GM12875 (cell line): ENCODE data around the gene TBC1D17.

Experiments
- H3K4me3 ChIP-seq: one replicate; pipeline ENCODE4 v1.5.1; 2011; ENCODE audit warnings: low read depth, low read length, control low read depth
- CTCF ChIP-seq: IDR thresholded peaks from 2 replicates; pipeline ENCODE4 v1.5.1; 2011; ENCODE audit warnings: low read depth, mild to moderate bottlenecking, control low read depth, inconsistent platforms, low read length, moderate library complexity, borderline replicate concordance; ENCODE audit not compliant: insufficient read depth

The TBC1D17 gene

GRCh38 chr19:49874503-49875157, 2.9 kb upstream of the TBC1D17 start:
- H3K4me3 ChIP-seq, result no peak overlapping the region
- TF ChIP-seq CTCF, result no peak

- no peak overlapping the region for H3K4me3 ChIP-seq
- no peak for TF ChIP-seq CTCF
Observed at GRCh38 chr19:49875177-49875576, 2.3 kb upstream of the TBC1D17 start.

DNA sequence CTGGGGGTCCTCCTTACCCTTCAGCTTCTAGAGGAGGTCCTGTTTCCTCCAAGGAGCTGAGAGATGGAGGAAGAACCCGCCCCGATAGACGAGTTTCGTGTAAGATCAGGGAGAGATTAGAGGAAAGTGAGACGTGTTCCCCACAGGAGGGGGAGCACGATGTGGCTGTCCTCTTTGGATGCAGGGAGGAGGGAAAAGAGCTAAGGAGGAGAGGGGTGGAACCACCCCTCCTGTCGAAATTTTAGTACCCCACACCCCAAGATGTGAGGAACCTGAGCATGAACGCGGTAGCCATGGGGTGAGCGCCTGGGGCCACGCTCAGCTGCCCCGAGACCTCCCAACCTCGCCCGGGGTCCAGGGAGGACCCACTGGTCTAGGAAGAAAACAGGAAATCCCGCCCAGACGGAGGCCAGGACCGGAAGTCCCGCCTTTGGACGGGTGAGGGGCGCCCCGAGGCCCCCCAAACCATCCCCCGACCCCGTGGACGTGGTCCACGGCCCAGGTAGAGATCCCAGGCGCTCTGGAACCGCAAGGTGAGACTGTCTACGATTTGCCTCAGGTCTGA, 1.6 kb upstream of the TBC1D17 start:
- H3K4me3 ChIP-seq, result peak overlapping the region; percentile 100
- no peak for TF ChIP-seq CTCF

GRCh38 chr19:49876422-49877019, 981 bp upstream of the TBC1D17 start:
- peak overlapping the region; percentile 100 for H3K4me3 ChIP-seq
- no peak for TF ChIP-seq CTCF

DNA sequence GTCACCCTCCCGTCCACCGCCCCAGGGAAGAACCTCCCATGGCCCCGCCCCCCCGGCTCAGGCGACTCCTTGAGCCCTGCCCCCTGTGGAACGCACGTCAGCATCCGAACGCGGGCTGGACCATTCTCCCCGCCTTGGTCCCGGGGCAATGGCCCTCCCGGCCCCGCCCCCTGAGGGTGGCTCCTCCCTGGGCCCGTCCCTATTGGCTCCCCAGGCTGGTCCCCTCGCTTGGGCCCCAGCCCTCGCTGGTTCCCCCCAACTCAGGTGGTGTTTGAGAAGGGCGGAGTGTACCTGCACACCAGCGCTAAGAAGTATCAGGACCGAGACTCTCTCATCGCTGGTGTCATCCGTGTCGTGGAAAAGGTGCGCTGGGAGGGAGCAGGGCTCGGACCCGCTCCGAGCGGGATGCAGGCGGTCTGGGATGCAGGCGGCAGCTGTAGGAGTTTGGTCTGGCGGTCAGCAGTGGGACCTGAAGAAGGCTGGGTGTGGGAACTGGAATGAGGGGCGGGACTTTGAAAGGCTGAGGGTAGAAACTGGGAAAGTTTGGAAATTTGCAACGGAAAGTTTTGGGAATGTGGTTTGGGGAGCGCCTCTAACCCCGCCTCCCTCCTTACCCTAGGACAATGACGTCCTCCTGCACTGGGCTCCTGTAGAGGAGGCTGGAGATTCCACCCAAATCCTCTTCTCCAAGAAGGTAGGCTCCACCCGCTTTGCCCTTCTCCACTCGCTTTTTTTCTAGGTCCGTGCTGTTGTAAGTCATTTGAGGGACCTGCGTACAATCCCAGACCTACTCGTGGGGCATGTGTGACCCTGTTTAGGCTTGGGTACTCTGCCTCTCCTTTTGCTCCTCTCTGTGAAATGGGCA, 609 bp downstream of the TBC1D17 start:
- peak overlapping the region; percentile 100 for H3K4me3 ChIP-seq
- TF ChIP-seq CTCF, result no peak

GRCh38 chr19:49878744-49879070, 1.2 kb downstream of the TBC1D17 start:
- peak overlapping the region; percentile 100 for H3K4me3 ChIP-seq
- TF ChIP-seq CTCF, result no peak
